Pancreas (tissue), 10 donors: ENCODE data around the gene KIDINS220. TPM values are rescaled to one million over a fixed set of nuclear protein-coding genes. Genes with fewer than 3 reads are reported as not detected.

Experiments used
- ATAC-seq, 4 donors: fragments of 200-7000 bp; cut with Tn5 transposase; one replicate each; pipeline versions ENCODE4 v1.8.0 to v1.9.1; 2020; ENCODE audit warnings: mild to moderate bottlenecking in 4 of 4, moderate library complexity in 4 of 4
- DNase-seq, 6 donors: peaks; one replicate each; pipeline ENCODE4 v3.0.0-alpha.2; 2020
- FAIRE-seq: peaks from 2 replicates; lab custom pipeline; 2012; peaks lifted over from hg19 to GRCh38; lab: Jason Lieb, UNC
- H3K27ac ChIP-seq, 4 donors: fragments of 200-600 bp; sonication (generic); 1 replicate in 3 of 4; 2 replicates in 1 of 4; pipeline versions ENCODE4 v1.5.0 to v1.8.0; 2020
- H3K27me3 ChIP-seq, 4 donors: fragments of 200-600 bp; one replicate each; pipeline ENCODE4 v1.8.0; 2021
- H3K36me3 ChIP-seq, 3 donors: fragments of 200-600 bp; sonication (generic) in 1 of 3; one replicate each; pipeline versions ENCODE4 v1.5.0 to v1.8.0; 2020 to 2021
- H3K4me1 ChIP-seq, 3 donors: fragments of 200-600 bp; one replicate each; pipeline ENCODE4 v1.8.0; 2021
- H3K4me3 ChIP-seq, 4 donors: fragments of 200-600 bp; sonication (generic) in 2 of 4; one replicate each; pipeline versions ENCODE4 v1.5.0 to v1.8.0; 2020 to 2021
- H3K9me3 ChIP-seq, 4 donors: fragments of 200-600 bp; one replicate each; pipeline ENCODE4 v1.8.0; 2021
- WGBS, 2 donors: extraction: QIAGEN DNeasy Blood & Tissue Kit; methylation state at CpG; one replicate each; pipeline ENCODE4 v1.1.7; 2013; 5-methylcytosine and 5-hydroxymethylcytosine counted together
- intact Hi-C, 3 donors: fragments of 100-400 bp; cut with DNase I; formaldehyde crosslinking; loops; one replicate each; pipeline versions ENCODE4 v1.11.1 to v1.14.2; 2022
- polyA plus RNA-seq, 2 donors: library from polyadenylated mRNA; stranded (reverse); fragments of 200-250 nt; gene quantifications; one replicate each; pipeline ENCODE4 v1.2.3, GENCODE V29; 2013
- total RNA-seq, 6 donors: library from RNA; stranded (reverse); fragmentation: NEBNext Ultra II Directional in 4 of 6; extraction: Animal tissue kit (Norgen Biotek cat#: 25700) in 4 of 6; gene quantifications; one replicate each; pipeline versions ENCODE4 v1.2.1 to v1.2.4, GENCODE V29; 2021 to 2023
- TF ChIP-seq, protein P1 (sequence below), 4 donors: fragments of 200-600 bp; sonication (generic) in 3 of 4; IDR thresholded peaks; one replicate each; pipeline versions ENCODE4 v1.5.0 to v1.8.0; 2021; ENCODE audit warnings: antibody characterized with exemption in 4 of 4
- donor health status: healthy with polysubstance abuse.
- donor health status: DM: no; HTN: no; CAD: no; lungs with moderate emphysema.
- donor health status: DM: no; HTN: no; CAD: no.
- donor health status: control.
- donor health status: control.
- donor health status: Bipolar disorder and iron deficiency.
- donor health status: DM: yes; HTN: yes; CAD: no.
- donor health status: DM: no; HTN: no; CAD: no.
- donor health status: DM: no; HTN: no; CAD: no.
- donor health status: DM: yes; HTN: yes; CAD: no.

Gene KIDINS220
- total and polyA plus RNA-seq, 8 donors: 8.5 to 34.3 (median 18.2) TPM

DNA sequence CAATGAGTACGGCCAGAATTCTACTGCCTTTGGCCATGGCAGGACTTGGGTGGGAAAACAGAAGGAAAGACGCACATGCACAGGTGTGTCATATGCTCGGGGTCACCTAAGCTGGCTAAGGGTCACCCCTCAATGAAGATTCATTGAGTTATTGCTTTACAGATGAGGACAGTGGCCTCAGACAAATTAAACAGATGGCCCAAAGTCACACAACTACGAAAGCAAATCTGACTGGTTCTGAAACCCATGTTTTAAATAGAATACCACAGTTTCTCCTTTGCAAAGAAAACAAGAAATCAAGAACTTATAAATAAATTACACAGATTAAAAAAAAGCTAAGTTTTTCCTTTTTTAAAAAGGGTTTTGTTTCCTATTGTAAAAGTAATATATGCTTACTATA lies 85.0 kb downstream of the KIDINS220 start:
- Histone ChIP-seq H3K4me1 (no peaks in the 10 kb centered on the region), H3K36me3 (peaks cover 0 to 15% (median 5%) of the 10 kb centered on the region in 3 donors), H3K9me3 (no peaks in the 10 kb centered on the region), H3K27ac (no peak overlapping the region), H3K4me3 (no peak overlapping the region), H3K27me3 (no peaks in the 10 kb centered on the region)
- DNase-seq (no peak), ATAC-seq (no peak), FAIRE-seq (no peak)
- 96% methylated on average over 4 of the region's 4 CpGs for WGBS, 2 donors
- TF ChIP-seq, protein P1, sequence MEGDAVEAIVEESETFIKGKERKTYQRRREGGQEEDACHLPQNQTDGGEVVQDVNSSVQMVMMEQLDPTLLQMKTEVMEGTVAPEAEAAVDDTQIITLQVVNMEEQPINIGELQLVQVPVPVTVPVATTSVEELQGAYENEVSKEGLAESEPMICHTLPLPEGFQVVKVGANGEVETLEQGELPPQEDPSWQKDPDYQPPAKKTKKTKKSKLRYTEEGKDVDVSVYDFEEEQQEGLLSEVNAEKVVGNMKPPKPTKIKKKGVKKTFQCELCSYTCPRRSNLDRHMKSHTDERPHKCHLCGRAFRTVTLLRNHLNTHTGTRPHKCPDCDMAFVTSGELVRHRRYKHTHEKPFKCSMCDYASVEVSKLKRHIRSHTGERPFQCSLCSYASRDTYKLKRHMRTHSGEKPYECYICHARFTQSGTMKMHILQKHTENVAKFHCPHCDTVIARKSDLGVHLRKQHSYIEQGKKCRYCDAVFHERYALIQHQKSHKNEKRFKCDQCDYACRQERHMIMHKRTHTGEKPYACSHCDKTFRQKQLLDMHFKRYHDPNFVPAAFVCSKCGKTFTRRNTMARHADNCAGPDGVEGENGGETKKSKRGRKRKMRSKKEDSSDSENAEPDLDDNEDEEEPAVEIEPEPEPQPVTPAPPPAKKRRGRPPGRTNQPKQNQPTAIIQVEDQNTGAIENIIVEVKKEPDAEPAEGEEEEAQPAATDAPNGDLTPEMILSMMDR (IDR thresholded peaks at IDR 0.05): no peak
- intact Hi-C loops: no loop called here

DNA sequence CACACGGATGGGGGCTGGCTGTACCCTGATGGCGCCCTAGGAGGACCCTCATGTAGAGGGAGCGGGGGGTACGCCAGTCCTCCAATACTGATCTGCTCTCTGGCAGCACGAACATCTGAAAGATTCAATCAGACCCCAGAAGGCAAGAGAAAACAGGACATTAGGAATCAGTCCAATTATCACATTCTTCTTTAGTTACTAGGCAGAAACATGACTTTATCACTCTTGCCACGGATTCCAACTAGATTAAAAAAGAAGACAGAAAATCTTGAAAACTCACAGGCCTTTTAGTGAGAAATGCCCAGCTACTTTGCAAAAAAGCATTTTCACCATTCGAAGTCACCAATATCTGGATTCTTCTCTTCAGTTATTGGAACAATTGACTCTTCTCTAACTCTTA lies 87.2 kb downstream of the KIDINS220 start:
- intact Hi-C loops: no loop called here
- 93% methylated on average over 7 of the region's 7 CpGs for WGBS, 2 donors
- Histone ChIP-seq H3K4me3 (no peak overlapping the region), H3K27me3 (no peaks in the 10 kb centered on the region), H3K4me1 (no peaks in the 10 kb centered on the region), H3K27ac (no peak overlapping the region), H3K9me3 (no peaks in the 10 kb centered on the region), H3K36me3 (peaks cover 0 to 14% (median 0%) of the 10 kb centered on the region in 3 donors)
- DNase-seq (no peak), FAIRE-seq (no peak), ATAC-seq (no peak)
- TF ChIP-seq, protein P1 (IDR thresholded peaks at IDR 0.05): no peak

DNA sequence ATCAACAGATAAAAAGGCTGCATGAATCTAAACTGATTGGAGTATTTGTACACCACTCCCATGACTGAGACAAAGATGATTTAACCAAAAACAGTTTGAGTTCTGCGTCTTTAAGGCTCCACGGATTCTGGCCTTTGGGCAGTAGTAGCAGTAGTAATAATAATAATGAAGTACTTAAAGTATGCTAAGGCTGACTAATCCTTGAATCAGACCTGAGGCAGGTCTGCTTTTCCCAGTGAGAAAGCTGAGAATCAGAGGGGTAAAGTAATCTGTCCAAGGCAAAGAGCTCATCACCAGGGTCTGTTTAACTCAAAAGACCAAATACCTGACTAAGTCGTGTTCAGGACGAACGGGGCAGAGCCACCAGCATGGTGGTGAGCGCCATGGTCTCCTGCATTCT lies 94.2 kb downstream of the KIDINS220 start:
- no peak for ATAC-seq
- Histone ChIP-seq H3K4me1 (no peaks in the 10 kb centered on the region), H3K27ac (no peak overlapping the region), H3K4me3 (no peak overlapping the region), H3K36me3 (peaks cover 0 to 20% (median 0%) of the 10 kb centered on the region in 3 donors), H3K9me3 (no peaks in the 10 kb centered on the region), H3K27me3 (no peaks in the 10 kb centered on the region)
- intact Hi-C loops: no loop called here
- no peak for DNase-seq
- no peak for FAIRE-seq
- WGBS, 2 donors: 95 to 97% methylated on average over 6 of the region's 6 CpGs
- TF ChIP-seq, protein P1 (IDR thresholded peaks at IDR 0.05): no peak

DNA sequence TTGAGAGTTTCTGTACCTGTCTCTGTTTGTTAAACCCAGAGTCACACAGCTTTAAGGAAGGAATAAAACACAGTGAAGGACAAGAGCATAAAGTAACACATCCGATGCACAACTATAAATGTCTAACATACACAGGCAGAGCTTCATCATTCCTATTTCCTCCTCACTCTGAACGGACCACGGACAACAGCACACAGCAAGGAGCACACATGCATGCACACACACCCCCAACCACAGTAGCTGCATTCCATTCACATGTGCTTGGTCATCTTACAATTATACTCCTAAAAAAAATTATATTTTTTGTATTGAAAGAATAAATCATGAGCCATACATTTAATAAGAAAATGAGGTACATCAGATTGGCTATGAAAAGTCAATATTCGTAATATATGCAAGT lies 97.3 kb downstream of the KIDINS220 start:
- Histone ChIP-seq H3K36me3 (peaks cover 0 to 15% (median 0%) of the 10 kb centered on the region in 3 donors), H3K4me1 (no peaks in the 10 kb centered on the region), H3K9me3 (no peaks in the 10 kb centered on the region), H3K27ac (no peak overlapping the region), H3K4me3 (no peak overlapping the region), H3K27me3 (no peaks in the 10 kb centered on the region)
- no peak for DNase-seq
- ATAC-seq: no peak
- TF ChIP-seq, protein P1 (IDR thresholded peaks at IDR 0.05): no peak
- no peak for FAIRE-seq
- 83 to 89% methylated on average over 4 of the region's 4 CpGs for WGBS, 2 donors
- intact Hi-C loops: no loop called here

DNA sequence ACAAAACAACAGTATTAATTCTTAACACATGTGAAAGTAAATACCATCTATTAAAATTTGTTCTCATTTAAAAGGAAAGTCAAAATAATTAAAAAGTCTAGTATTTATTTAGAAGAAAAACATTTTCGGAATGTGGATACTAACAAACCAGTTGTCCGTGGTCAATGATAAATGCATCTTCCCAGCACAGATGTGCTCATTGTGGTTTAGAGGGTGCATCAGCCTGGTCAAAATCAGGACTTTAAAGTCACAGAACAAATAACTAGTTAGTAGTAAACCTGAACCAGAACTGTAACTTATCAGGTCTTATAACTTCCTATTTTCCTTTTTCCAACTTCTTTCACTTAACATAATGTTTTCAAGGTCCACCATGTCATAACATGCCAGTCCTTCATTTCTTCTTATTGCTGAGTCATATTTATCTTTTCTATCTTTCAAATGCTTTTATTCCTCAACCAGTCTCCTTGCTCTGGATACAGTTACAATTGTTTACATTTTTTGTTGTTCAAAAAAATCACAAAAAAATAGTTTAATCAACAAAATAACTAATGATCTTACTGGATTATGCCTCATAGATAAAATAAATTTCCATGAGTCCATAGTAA lies 99.7 kb downstream of the KIDINS220 start:
- H3K4me3 ChIP-seq: no peak overlapping the region
- no peaks in the 10 kb centered on the region for H3K27me3 ChIP-seq
- no peak overlapping the region for H3K27ac ChIP-seq
- WGBS, 2 donors: 96 to 97% methylated on average over 2 of the region's 2 CpGs
- no peak for DNase-seq
- intact Hi-C loops: no loop called here
- H3K9me3 ChIP-seq: no peaks in the 10 kb centered on the region
- peak; percentile 13 for FAIRE-seq
- no peaks in the 10 kb centered on the region for H3K4me1 ChIP-seq
- peaks cover 6 to 17% (median 8%) of the 10 kb centered on the region in 3 donors for H3K36me3 ChIP-seq
- TF ChIP-seq, protein P1 (IDR thresholded peaks at IDR 0.05): no peak
- no peak for ATAC-seq
